ENCODE results near the gene NCK1. TPM values are rescaled to one million over a fixed set of nuclear protein-coding genes. Genes with fewer than 3 reads are reported as not detected.

NCK1 gene
- total and polyA plus RNA-seq, 9 of the 15 experiments (the other 6 are each of a cell fraction or from before 2014, with no cell fraction given) = 17.3 to 30.5 (median 25.0) TPM

DNA sequence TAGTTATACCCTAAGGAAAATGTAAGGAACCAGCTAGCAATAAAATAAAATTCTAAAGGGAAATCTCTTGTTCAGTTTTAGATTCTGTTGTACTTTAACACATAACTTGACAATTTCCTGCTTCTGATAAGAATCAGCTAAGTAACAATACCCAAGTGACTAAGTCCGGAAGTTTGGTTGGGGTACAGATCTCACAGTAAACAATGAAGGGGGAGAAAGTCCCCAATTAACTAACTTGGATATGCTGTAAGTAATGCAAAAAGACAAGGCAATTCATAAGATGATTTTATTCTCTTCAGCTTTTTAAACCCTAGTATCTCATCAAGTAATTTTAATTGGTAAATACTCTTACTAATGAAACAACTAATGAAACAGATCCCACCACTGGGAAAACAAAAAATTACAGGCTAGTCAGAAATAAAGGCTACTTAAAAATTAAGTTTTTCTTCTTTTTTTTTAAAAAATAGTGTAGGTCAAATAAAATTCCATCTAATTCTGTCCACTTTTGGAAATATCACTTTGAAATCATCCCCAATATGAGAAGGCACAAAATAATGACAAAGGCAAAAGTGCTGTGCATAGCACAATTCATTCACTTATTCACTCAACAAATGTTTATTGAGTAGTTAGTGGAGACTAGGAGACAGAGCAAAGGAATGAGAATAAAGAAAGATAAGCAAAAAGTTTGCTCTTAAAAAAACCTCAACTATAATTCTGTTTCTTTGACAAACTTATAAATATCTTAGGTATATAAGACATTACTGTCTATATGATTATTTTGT lies 58.0 kb downstream of the NCK1 start (continued):
- TF ChIP-seq, protein P1, sequence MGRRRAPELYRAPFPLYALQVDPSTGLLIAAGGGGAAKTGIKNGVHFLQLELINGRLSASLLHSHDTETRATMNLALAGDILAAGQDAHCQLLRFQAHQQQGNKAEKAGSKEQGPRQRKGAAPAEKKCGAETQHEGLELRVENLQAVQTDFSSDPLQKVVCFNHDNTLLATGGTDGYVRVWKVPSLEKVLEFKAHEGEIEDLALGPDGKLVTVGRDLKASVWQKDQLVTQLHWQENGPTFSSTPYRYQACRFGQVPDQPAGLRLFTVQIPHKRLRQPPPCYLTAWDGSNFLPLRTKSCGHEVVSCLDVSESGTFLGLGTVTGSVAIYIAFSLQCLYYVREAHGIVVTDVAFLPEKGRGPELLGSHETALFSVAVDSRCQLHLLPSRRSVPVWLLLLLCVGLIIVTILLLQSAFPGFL (CRISPR knock-in tag; IDR thresholded peaks at IDR 0.05) = no peak
- TF ChIP-seq ARID1B (IDR thresholded peaks at IDR 0.05) (peak; percentile 23; the same call in 1 of the 2 replicates), STAT5A (IDR thresholded peaks at IDR 0.05; ENCODE audit: borderline replicate concordance, low read length) (no peak), DPF2 (IDR thresholded peaks at IDR 0.05) (peak; percentile 36; the same call in 1 of the 2 replicates), ZNF551 (CRISPR knock-in tag; IDR thresholded peaks at IDR 0.05) (no peak), GTF2E2 (tag; IDR thresholded peaks at IDR 0.05) (no peak), ETV1 (tag; conservative IDR thresholded peaks at IDR 0.05; ENCODE audit: low read depth) (peak; percentile 66), PCBP2 (IDR thresholded peaks at IDR 0.05; ENCODE audit: low read depth, low read length, poor library complexity, severe bottlenecking) (no peak)
- TF ChIP-seq, protein P2, sequence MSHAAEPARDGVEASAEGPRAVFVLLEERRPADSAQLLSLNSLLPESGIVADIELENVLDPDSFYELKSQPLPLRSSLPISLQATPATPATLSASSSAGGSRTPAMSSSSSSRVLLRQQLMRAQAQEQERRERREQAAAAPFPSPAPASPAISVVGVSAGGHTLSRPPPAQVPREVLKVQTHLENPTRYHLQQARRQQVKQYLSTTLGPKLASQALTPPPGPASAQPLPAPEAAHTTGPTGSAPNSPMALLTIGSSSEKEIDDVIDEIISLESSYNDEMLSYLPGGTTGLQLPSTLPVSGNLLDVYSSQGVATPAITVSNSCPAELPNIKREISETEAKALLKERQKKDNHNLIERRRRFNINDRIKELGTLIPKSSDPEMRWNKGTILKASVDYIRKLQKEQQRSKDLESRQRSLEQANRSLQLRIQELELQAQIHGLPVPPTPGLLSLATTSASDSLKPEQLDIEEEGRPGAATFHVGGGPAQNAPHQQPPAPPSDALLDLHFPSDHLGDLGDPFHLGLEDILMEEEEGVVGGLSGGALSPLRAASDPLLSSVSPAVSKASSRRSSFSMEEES (CRISPR knock-in tag; IDR thresholded peaks at IDR 0.05) = no peak
- TF ChIP-seq, protein P3, sequence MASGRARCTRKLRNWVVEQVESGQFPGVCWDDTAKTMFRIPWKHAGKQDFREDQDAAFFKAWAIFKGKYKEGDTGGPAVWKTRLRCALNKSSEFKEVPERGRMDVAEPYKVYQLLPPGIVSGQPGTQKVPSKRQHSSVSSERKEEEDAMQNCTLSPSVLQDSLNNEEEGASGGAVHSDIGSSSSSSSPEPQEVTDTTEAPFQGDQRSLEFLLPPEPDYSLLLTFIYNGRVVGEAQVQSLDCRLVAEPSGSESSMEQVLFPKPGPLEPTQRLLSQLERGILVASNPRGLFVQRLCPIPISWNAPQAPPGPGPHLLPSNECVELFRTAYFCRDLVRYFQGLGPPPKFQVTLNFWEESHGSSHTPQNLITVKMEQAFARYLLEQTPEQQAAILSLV (tag; IDR thresholded peaks at IDR 0.05) = no peak
